Trophoblast cell (in vitro differentiated cells and primary cell): ENCODE data around the gene MAGEA2.
"Not testable (repeated sequence)": the region's sequence is repeated elsewhere in the genome, so short reads cannot be mapped to it uniquely, and the experiment has no call there.

Source experiments
- DNase-seq, 2 donors: peaks; one replicate each; pipeline ENCODE4 v3.0.0-alpha.2; 2016
- H2AFZ ChIP-seq: 2 replicates; pipeline ENCODE4 v1.6.1; 2013; ENCODE audit warnings: low read length, moderate library complexity, mild to moderate bottlenecking; ENCODE audit not compliant: insufficient read depth, poor library complexity
- H2AK5ac ChIP-seq: 2 replicates; pipeline ENCODE4 v1.6.1; 2013; ENCODE audit warnings: mild to moderate bottlenecking, low read length
- H2BK120ac ChIP-seq: 2 replicates; pipeline ENCODE4 v1.6.1; 2013; ENCODE audit warnings: low read length, mild to moderate bottlenecking, moderate library complexity; ENCODE audit not compliant: insufficient read depth, poor library complexity
- H2BK12ac ChIP-seq: 2 replicates; pipeline ENCODE4 v1.6.1; 2013; ENCODE audit warnings: mild to moderate bottlenecking, low read length, moderate library complexity
- H2BK5ac ChIP-seq: 2 replicates; pipeline ENCODE4 v1.6.1; 2013; ENCODE audit warnings: low read length, low read depth, moderate library complexity, mild to moderate bottlenecking; ENCODE audit not compliant: poor library complexity
- H3K14ac ChIP-seq: 2 replicates; pipeline ENCODE4 v1.6.1; 2013; ENCODE audit warnings: mild to moderate bottlenecking, low read length
- H3K18ac ChIP-seq: 2 replicates; pipeline ENCODE4 v1.6.1; 2013; ENCODE audit warnings: mild to moderate bottlenecking, low read length
- H3K23ac ChIP-seq: 2 replicates; pipeline ENCODE4 v1.6.1; 2013; ENCODE audit warnings: low read length
- H3K27ac ChIP-seq: 2 replicates; pipeline ENCODE4 v1.5.1; 2013; ENCODE audit warnings: low read depth, mild to moderate bottlenecking, inconsistent platforms, low read length, moderate library complexity
- H3K27me3 ChIP-seq: 2 replicates; pipeline ENCODE4 v1.6.1; 2013; ENCODE audit warnings: inconsistent platforms, mild to moderate bottlenecking, low read length, moderate library complexity; ENCODE audit not compliant: insufficient read depth
- H3K36me3 ChIP-seq, 2 experiments: 1 replicate in 1 of 2; 2 replicates in 1 of 2; pipeline ENCODE4 v1.6.1; 2013; ENCODE audit warnings: low read length in 2 of 2, mild to moderate bottlenecking in 2 of 2, moderate library complexity in 1 of 2; ENCODE audit not compliant: insufficient read depth in 2 of 2, control insufficient read depth in 1 of 2
- H3K4ac ChIP-seq: 2 replicates; pipeline ENCODE4 v1.6.1; 2013; ENCODE audit warnings: low read depth, mild to moderate bottlenecking, low read length, moderate library complexity
- H3K4me1 ChIP-seq, 2 experiments: 1 replicate in 1 of 2; 2 replicates in 1 of 2; pipeline ENCODE4 v1.6.1; 2013; ENCODE audit warnings: low read length in 2 of 2, mild to moderate bottlenecking in 2 of 2, moderate library complexity in 1 of 2; ENCODE audit not compliant: insufficient read depth in 2 of 2, control insufficient read depth in 1 of 2
- H3K4me2 ChIP-seq: 2 replicates; pipeline ENCODE4 v1.6.1; 2013; ENCODE audit warnings: inconsistent platforms, mild to moderate bottlenecking, low read length, moderate library complexity
- H3K4me3 ChIP-seq: 2 replicates; pipeline ENCODE4 v1.5.1; 2013; ENCODE audit warnings: mild to moderate bottlenecking, low read depth, low read length, inconsistent platforms
- H3K79me1 ChIP-seq: one replicate; pipeline ENCODE4 v1.6.1; 2013; ENCODE audit warnings: low read length
- H3K79me2 ChIP-seq: 2 replicates; pipeline ENCODE4 v1.6.1; 2013; ENCODE audit warnings: low read length, mild to moderate bottlenecking; ENCODE audit not compliant: control insufficient read depth, insufficient read depth, poor library complexity
- H3K9ac ChIP-seq: 2 replicates; pipeline ENCODE4 v1.6.1; 2013; ENCODE audit warnings: mild to moderate bottlenecking, low read length
- H3K9me3 ChIP-seq: 2 replicates; pipeline ENCODE4 v1.6.1; 2013; ENCODE audit warnings: low read depth, mild to moderate bottlenecking, control low read depth, inconsistent platforms, low read length; ENCODE audit not compliant: insufficient read depth
- H4K12ac ChIP-seq: 2 replicates; pipeline ENCODE4 v1.6.1; 2013; ENCODE audit warnings: low read depth, mild to moderate bottlenecking, low read length, moderate library complexity
- H4K8ac ChIP-seq: 2 replicates; pipeline ENCODE4 v1.6.1; 2013; ENCODE audit warnings: low read depth, mild to moderate bottlenecking, low read length, moderate library complexity
- H4K91ac ChIP-seq: one replicate; pipeline ENCODE4 v1.6.1; 2013; ENCODE audit warnings: low read depth, mild to moderate bottlenecking, low read length, moderate library complexity
- WGBS: extraction: QIAGEN DNeasy Blood & Tissue Kit; methylation state at CpG from one replicate; pipeline ENCODE4 v1.1.7; 2013; ENCODE audit warnings: missing lambda C conversion rate; ENCODE audit not compliant: insufficient read length, insufficient coverage; ENCODE audit errors: extremely low coverage; 5-methylcytosine and 5-hydroxymethylcytosine counted together

Gene MAGEA2

GRCh38 chrX:152754871-152755270 is 1.2 kb upstream of the MAGEA2 start:
- not testable (repeated sequence) for H2BK12ac ChIP-seq, H4K91ac ChIP-seq, H3K4me1 ChIP-seq, H3K79me1 ChIP-seq, H2AK5ac ChIP-seq, H3K79me2 ChIP-seq, H3K27me3 ChIP-seq, H2AFZ ChIP-seq, H3K18ac ChIP-seq, H4K8ac ChIP-seq, H3K14ac ChIP-seq, H3K4ac ChIP-seq, H3K27ac ChIP-seq, H3K9ac ChIP-seq, H3K4me3 ChIP-seq, H3K4me2 ChIP-seq, DNase-seq, H3K9me3 ChIP-seq, H3K23ac ChIP-seq, H2BK5ac ChIP-seq, H3K36me3 ChIP-seq, H4K12ac ChIP-seq, H2BK120ac ChIP-seq
- WGBS = no CpG with 5 or more reads among the region's 5 CpGs

- Histone ChIP-seq H3K4me1 (no peaks in the 10 kb centered on the region), H4K12ac (no peak overlapping the region), H3K4me3 (no peak overlapping the region), H3K4me2 (no peak overlapping the region), H2BK120ac (no peak overlapping the region), H3K9me3 (no peaks in the 10 kb centered on the region), H3K23ac (no peak overlapping the region), H3K9ac (no peak overlapping the region), H4K91ac (no peak overlapping the region), H3K18ac (no peak overlapping the region), H3K79me2 (no peaks in the 10 kb centered on the region), H3K4ac (no peak overlapping the region), H4K8ac (no peak overlapping the region), H2AK5ac (no peak overlapping the region), H3K27me3 (no peaks in the 10 kb centered on the region), H2AFZ (no peak overlapping the region), H3K36me3 (no peaks in the 10 kb centered on the region), H3K14ac (no peak overlapping the region), H2BK5ac (no peak overlapping the region), H3K27ac (no peak overlapping the region), H2BK12ac (no peak overlapping the region), H3K79me1 (no peaks in the 10 kb centered on the region)
- DNase-seq = no peak
- WGBS = no CpG with 5 or more reads among the region's 5 CpGs
These were observed 15.1 kb downstream of the MAGEA2 start for GRCh38 chrX:152738560-152738959.

GRCh38 chrX:152736528-152736927 is 17.1 kb downstream of the MAGEA2 start:
- H3K4me3 ChIP-seq, H3K79me1 ChIP-seq, H4K8ac ChIP-seq, H3K27me3 ChIP-seq, H3K9me3 ChIP-seq, H2BK120ac ChIP-seq, H3K4ac ChIP-seq, H2AK5ac ChIP-seq, DNase-seq, H3K4me1 ChIP-seq, H3K23ac ChIP-seq, H4K12ac ChIP-seq, H3K4me2 ChIP-seq, H3K14ac ChIP-seq, H3K79me2 ChIP-seq, H3K18ac ChIP-seq, H3K27ac ChIP-seq, H4K91ac ChIP-seq, H2AFZ ChIP-seq, H3K9ac ChIP-seq, H2BK12ac ChIP-seq, H2BK5ac ChIP-seq, H3K36me3 ChIP-seq: not testable (repeated sequence)
- no CpG with 5 or more reads among the region's 12 CpGs for WGBS

- Histone ChIP-seq H3K4ac (no peak overlapping the region), H3K4me1 (no peaks in the 10 kb centered on the region), H2BK12ac (no peak overlapping the region), H3K9ac (no peak overlapping the region), H3K4me2 (no peak overlapping the region), H3K79me1 (no peaks in the 10 kb centered on the region), H4K8ac (no peak overlapping the region), H3K79me2 (no peaks in the 10 kb centered on the region), H4K12ac (no peak overlapping the region), H3K4me3 (no peak overlapping the region), H3K18ac (no peak overlapping the region), H2AFZ (no peak overlapping the region), H3K36me3 (no peaks in the 10 kb centered on the region), H2BK120ac (no peak overlapping the region), H2AK5ac (no peak overlapping the region), H4K91ac (no peak overlapping the region), H3K23ac (no peak overlapping the region), H2BK5ac (no peak overlapping the region), H3K9me3 (no peaks in the 10 kb centered on the region), H3K27me3 (no peaks in the 10 kb centered on the region), H3K27ac (no peak overlapping the region), H3K14ac (no peak overlapping the region)
- no CpG with 5 or more reads among the region's 12 CpGs for WGBS
- DNase-seq = no peak
These were observed 17.7 kb downstream of the MAGEA2 start for GRCh38 chrX:152735860-152736511.
